ENCODE measurements around the gene TAT.
"Not testable (repeated sequence)": the region's sequence is repeated elsewhere in the genome, so short reads cannot be mapped to it uniquely, and the experiment has no call there.

Gene TAT

GRCh38 chr16:71576971-71577370 is at the start of gene TAT:
Gene TAT, minus strand, starts transcription at chr16:71577092. Its CDS starts 677 bp downstream, at chr16:71576415.
- DNase-seq, result no peak

- no peak for DNase-seq
Observed at GRCh38 chr16:71626018-71626857, 49.3 kb upstream of the TAT start, which contains the start of gene MARVELD3. Gene MARVELD3, plus strand, starts transcription at chr16:71626184. Its CDS starts 46 bp downstream, at chr16:71626230.

GRCh38 chr16:71625113-71625850 is 48.4 kb upstream of the TAT start:
- DNase-seq, result no peak

GRCh38 chr16:71623597-71623996 is 46.7 kb upstream of the TAT start:
- DNase-seq, result no peak

- no peak for DNase-seq
Observed at GRCh38 chr16:71622088-71622487, 45.2 kb upstream of the TAT start.

- no peak for DNase-seq
Observed at GRCh38 chr16:71618429-71618828, 41.5 kb upstream of the TAT start.

GRCh38 chr16:71614956-71615355 is 38.1 kb upstream of the TAT start:
- DNase-seq, result not testable (repeated sequence)

GRCh38 chr16:71610936-71611871 is 34.3 kb upstream of the TAT start:
- DNase-seq, result peak; percentile 56

- no peak for DNase-seq
Observed at GRCh38 chr16:71610447-71610846, 33.6 kb upstream of the TAT start.

- no peak for DNase-seq
Observed at GRCh38 chr16:71609066-71609465, 32.2 kb upstream of the TAT start.

GRCh38 chr16:71600822-71601221 is 23.9 kb upstream of the TAT start:
- DNase-seq, result no peak

GRCh38 chr16:71598426-71598825 is 21.5 kb upstream of the TAT start:
- not testable (repeated sequence) for DNase-seq

GRCh38 chr16:71595340-71595826 is 18.5 kb upstream of the TAT start:
- DNase-seq, result not testable (repeated sequence)

GRCh38 chr16:71594000-71594646 is 17.2 kb upstream of the TAT start:
- no peak for DNase-seq

GRCh38 chr16:71593048-71593999 is 16.4 kb upstream of the TAT start:
- no peak for DNase-seq

GRCh38 chr16:71591917-71592316 is 15.0 kb upstream of the TAT start:
- DNase-seq, result no peak

- DNase-seq, result no peak
Observed at GRCh38 chr16:71590584-71590983, 13.7 kb upstream of the TAT start.

- not testable (repeated sequence) for DNase-seq
Observed at GRCh38 chr16:71590071-71590470, 13.2 kb upstream of the TAT start.

GRCh38 chr16:71589334-71589733 is 12.4 kb upstream of the TAT start:
- DNase-seq, result not testable (repeated sequence)

- DNase-seq, result no peak
Observed at GRCh38 chr16:71585318-71585703, 8.4 kb upstream of the TAT start.
